Measurements from ENCODE around the gene MACROD2. TPM values are rescaled to one million over a fixed set of nuclear protein-coding genes. Genes with fewer than 3 reads are reported as not detected.

Gene MACROD2
- total RNA-seq, 1 experiment from 2014 or later = 3.1 TPM

DNA sequence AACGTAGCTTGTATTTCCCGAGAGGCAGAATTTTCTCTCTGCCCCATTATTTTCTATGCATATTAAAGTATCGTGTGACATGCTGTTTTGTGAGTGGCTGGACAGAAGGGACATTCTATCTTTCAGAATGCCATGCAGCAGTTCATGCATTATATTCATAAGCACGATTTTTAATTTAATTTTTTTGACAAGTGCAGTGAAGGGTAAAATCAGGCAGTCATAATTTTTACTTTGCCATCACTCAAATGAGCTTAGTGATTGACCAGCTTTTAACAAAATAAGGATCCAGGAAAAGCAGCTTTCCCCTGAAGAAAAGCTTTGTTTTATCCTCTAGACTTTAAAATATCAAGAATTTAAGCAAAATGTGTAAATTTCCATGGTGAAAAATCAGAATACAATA, 1904.7 kb downstream of the MACROD2 start:
- Mint-ChIP-seq H3K9me3 (ENCODE audit: unreplicated experiment) (no peaks in the 10 kb centered on the region), H3K36me3 (ENCODE audit: insufficient read depth, unreplicated experiment) (no peaks in the 10 kb centered on the region), H3K4me1 (ENCODE audit: insufficient read depth, unreplicated experiment) (peaks cover 4% of the 10 kb centered on the region), H3K27ac (ENCODE audit: low read depth, unreplicated experiment) (no peak overlapping the region), H3K27me3 (ENCODE audit: insufficient read depth, unreplicated experiment) (no peaks in the 10 kb centered on the region), H3K4me3 (ENCODE audit: unreplicated experiment) (no peak overlapping the region)
- POLR2A ChIA-PET = interaction anchor here (1.1 kb wide), 1 partner anchor 14 kb away, joined by 3 read pairs; no protein-coding TSS in a partner anchor
- BruUV-seq (replicated peaks) = no TSS peak
- intact Hi-C loops (cut with micrococcal nuclease) = no loop called here
- DNase-seq (ENCODE audit: unreplicated experiment) = no peak
- TF ChIP-seq, protein P1, sequence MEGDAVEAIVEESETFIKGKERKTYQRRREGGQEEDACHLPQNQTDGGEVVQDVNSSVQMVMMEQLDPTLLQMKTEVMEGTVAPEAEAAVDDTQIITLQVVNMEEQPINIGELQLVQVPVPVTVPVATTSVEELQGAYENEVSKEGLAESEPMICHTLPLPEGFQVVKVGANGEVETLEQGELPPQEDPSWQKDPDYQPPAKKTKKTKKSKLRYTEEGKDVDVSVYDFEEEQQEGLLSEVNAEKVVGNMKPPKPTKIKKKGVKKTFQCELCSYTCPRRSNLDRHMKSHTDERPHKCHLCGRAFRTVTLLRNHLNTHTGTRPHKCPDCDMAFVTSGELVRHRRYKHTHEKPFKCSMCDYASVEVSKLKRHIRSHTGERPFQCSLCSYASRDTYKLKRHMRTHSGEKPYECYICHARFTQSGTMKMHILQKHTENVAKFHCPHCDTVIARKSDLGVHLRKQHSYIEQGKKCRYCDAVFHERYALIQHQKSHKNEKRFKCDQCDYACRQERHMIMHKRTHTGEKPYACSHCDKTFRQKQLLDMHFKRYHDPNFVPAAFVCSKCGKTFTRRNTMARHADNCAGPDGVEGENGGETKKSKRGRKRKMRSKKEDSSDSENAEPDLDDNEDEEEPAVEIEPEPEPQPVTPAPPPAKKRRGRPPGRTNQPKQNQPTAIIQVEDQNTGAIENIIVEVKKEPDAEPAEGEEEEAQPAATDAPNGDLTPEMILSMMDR (IDR thresholded peaks at IDR 0.05; ENCODE audit: unreplicated experiment) = no peak
- CTCF ChIA-PET = interaction anchor here (0.6 kb wide), 2 partner anchors 8 to 919 kb away, joined by 3 to 5 read pairs; no protein-coding TSS in a partner anchor

DNA sequence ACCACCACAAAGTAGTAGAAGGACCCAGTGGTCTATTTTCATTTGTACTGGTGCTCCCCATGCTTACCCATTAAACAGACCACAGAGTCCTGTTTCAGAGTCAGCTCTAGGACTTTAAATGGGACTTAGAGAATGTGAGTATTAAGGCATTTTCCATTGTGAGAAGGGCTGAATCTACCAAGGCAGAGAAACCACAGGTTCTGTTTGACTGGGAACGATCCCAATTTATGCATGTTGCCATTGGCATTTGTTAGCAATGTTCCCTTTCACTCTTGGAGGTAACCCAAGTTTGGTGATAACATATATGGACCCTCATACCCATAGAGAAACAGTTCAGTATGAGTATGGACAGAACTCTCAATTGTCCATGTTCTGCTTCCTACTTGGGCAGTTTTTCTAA, 1905.1 kb downstream of the MACROD2 start:
- intact Hi-C loops (cut with micrococcal nuclease) = no loop called here
- no TSS peak for BruUV-seq (replicated peaks)
- CTCF ChIA-PET = interaction anchor here (0.6 to 1.0 kb wide), 3 partner anchors 861 to 1040 kb away, joined by 3 to 5 read pairs (median 3); no protein-coding TSS in a partner anchor

DNA sequence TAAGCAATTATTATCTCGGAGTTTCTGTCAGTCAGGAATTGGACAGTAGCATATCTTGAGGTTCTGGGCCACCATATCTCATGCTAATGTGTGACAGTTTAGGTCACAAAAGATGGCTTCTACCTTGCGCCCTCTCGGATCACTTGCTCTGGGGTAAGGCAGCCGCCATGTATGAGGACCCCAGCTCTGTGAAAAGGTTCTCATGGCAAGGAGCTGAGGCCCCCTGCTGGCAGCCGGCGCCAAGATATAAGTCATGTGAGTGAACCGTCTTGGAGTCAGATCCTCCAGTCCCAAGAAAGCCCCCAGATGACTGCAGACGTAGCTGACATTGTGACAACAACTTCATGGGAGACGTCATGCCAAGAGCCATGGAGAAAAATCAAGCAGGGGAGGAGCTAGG, 1907.2 kb downstream of the MACROD2 start:
- CTCF ChIA-PET = interaction anchor here (0.5 to 1.8 kb wide), 6 partner anchors 8 to 856 kb away, joined by 3 to 4 read pairs (median 3); no protein-coding TSS in a partner anchor
- POLR2A ChIA-PET = no interaction called here
- H3K4me1 Mint-ChIP-seq (ENCODE audit: insufficient read depth, unreplicated experiment) = no peaks in the 10 kb centered on the region

More for the DNA sequence above, 1905.1 kb downstream of the MACROD2 start:
- TF ChIP-seq, protein P1 (IDR thresholded peaks at IDR 0.05; ENCODE audit: unreplicated experiment) = no peak
- Mint-ChIP-seq H3K4me3 (ENCODE audit: unreplicated experiment) (no peak overlapping the region), H3K27ac (ENCODE audit: low read depth, unreplicated experiment) (no peak overlapping the region), H3K27me3 (ENCODE audit: insufficient read depth, unreplicated experiment) (no peaks in the 10 kb centered on the region), H3K36me3 (ENCODE audit: insufficient read depth, unreplicated experiment) (no peaks in the 10 kb centered on the region), H3K9me3 (ENCODE audit: unreplicated experiment) (no peaks in the 10 kb centered on the region), H3K4me1 (ENCODE audit: insufficient read depth, unreplicated experiment) (no peaks in the 10 kb centered on the region)
- DNase-seq (ENCODE audit: unreplicated experiment) = peak; percentile 14
- POLR2A ChIA-PET = interaction anchor here (1.1 kb wide), 1 partner anchor 15 kb away, joined by 3 read pairs; no protein-coding TSS in a partner anchor

DNA sequence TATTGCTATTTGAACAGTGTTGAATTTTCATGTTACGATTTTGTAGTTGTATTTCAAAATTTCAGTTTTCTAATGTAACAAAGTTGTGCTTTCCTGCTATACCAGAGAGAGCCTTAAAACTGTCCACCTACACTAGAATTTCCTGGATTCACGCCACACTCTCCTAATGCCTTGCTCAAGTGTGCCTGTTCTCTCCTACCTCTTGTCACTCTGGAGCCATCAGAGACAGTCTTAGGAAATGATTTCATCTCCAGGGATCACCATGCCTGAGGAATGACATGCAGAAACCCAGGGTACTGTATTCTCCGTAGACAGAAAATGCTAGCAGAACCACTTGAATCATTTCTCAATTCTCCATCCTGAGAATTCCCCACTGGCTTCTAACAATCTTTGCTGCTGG, 1910.3 kb downstream of the MACROD2 start:
- no peak overlapping the region for H3K27ac Mint-ChIP-seq (ENCODE audit: low read depth, unreplicated experiment)
- ChIA-PET CTCF (no interaction called here), POLR2A (no interaction called here)
- intact Hi-C loops (cut with micrococcal nuclease) = no loop called here
- H3K27me3 Mint-ChIP-seq (ENCODE audit: insufficient read depth, unreplicated experiment) = no peaks in the 10 kb centered on the region
- H3K4me3 Mint-ChIP-seq (ENCODE audit: unreplicated experiment) = no peak overlapping the region
- no peaks in the 10 kb centered on the region for H3K36me3 Mint-ChIP-seq (ENCODE audit: insufficient read depth, unreplicated experiment)
- BruUV-seq (replicated peaks) = no TSS peak
- TF ChIP-seq, protein P1 (IDR thresholded peaks at IDR 0.05; ENCODE audit: unreplicated experiment) = no peak
- no peaks in the 10 kb centered on the region for H3K9me3 Mint-ChIP-seq (ENCODE audit: unreplicated experiment)
- no peaks in the 10 kb centered on the region for H3K4me1 Mint-ChIP-seq (ENCODE audit: insufficient read depth, unreplicated experiment)
- DNase-seq (ENCODE audit: unreplicated experiment) = no peak

More for the DNA sequence above, 1907.2 kb downstream of the MACROD2 start:
- no peak overlapping the region for H3K27ac Mint-ChIP-seq (ENCODE audit: low read depth, unreplicated experiment)
- no peaks in the 10 kb centered on the region for H3K9me3 Mint-ChIP-seq (ENCODE audit: unreplicated experiment)
- BruUV-seq (replicated peaks) = no TSS peak
- DNase-seq (ENCODE audit: unreplicated experiment) = peak; percentile 13
- H3K4me3 Mint-ChIP-seq (ENCODE audit: unreplicated experiment) = no peak overlapping the region
- H3K36me3 Mint-ChIP-seq (ENCODE audit: insufficient read depth, unreplicated experiment) = no peaks in the 10 kb centered on the region
- TF ChIP-seq, protein P1 (IDR thresholded peaks at IDR 0.05; ENCODE audit: unreplicated experiment) = peak; percentile 19
- intact Hi-C loops (cut with micrococcal nuclease) = no loop called here
- no peaks in the 10 kb centered on the region for H3K27me3 Mint-ChIP-seq (ENCODE audit: insufficient read depth, unreplicated experiment)

Data from MCF 10A (cell line).